ENCODE measurements around the gene SUSD6.

GRCh38 chr14:69680297-69680696 lies 68.9 kb downstream of the SUSD6 start:
- TF ChIP-seq POLR2A (IDR thresholded peaks at IDR 0.05) = no peak
- no peak for TF ChIP-seq CTCF (IDR thresholded peaks at IDR 0.05)

Measured in lower leg skin (tissue), 3 donors.